ENCODE results near the gene ARID2. TPM values are rescaled to one million over a fixed set of nuclear protein-coding genes. Genes with fewer than 3 reads are reported as not detected.

Gene ARID2
- total and polyA plus RNA-seq, 2 experiments from 2014 or later = 26.5 to 54.9 TPM

DNA sequence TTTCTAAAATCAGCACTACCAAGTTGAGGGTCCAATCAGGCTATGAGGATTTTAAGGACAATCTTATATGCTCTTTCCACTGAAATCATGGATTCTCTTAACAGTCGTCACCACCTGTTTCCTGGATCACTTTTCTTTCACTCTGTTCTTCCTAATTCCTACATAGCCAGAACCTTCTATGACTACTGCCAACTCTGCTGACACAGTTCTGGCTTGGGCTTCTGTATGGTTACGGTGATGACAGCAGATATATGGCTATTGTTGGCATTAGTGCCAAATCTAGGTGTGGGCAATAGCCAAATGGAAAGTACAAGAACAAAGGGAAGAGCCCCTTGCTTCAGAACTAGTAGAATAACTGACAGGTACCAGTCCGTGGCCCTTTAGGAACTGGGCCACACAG, 124.0 kb downstream of the ARID2 start (continued):
- TF ChIP-seq, protein P1, sequence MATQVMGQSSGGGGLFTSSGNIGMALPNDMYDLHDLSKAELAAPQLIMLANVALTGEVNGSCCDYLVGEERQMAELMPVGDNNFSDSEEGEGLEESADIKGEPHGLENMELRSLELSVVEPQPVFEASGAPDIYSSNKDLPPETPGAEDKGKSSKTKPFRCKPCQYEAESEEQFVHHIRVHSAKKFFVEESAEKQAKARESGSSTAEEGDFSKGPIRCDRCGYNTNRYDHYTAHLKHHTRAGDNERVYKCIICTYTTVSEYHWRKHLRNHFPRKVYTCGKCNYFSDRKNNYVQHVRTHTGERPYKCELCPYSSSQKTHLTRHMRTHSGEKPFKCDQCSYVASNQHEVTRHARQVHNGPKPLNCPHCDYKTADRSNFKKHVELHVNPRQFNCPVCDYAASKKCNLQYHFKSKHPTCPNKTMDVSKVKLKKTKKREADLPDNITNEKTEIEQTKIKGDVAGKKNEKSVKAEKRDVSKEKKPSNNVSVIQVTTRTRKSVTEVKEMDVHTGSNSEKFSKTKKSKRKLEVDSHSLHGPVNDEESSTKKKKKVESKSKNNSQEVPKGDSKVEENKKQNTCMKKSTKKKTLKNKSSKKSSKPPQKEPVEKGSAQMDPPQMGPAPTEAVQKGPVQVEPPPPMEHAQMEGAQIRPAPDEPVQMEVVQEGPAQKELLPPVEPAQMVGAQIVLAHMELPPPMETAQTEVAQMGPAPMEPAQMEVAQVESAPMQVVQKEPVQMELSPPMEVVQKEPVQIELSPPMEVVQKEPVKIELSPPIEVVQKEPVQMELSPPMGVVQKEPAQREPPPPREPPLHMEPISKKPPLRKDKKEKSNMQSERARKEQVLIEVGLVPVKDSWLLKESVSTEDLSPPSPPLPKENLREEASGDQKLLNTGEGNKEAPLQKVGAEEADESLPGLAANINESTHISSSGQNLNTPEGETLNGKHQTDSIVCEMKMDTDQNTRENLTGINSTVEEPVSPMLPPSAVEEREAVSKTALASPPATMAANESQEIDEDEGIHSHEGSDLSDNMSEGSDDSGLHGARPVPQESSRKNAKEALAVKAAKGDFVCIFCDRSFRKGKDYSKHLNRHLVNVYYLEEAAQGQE (IDR thresholded peaks at IDR 0.05; ENCODE audit: unreplicated experiment) = no peak
- TF ChIP-seq, protein P2, sequence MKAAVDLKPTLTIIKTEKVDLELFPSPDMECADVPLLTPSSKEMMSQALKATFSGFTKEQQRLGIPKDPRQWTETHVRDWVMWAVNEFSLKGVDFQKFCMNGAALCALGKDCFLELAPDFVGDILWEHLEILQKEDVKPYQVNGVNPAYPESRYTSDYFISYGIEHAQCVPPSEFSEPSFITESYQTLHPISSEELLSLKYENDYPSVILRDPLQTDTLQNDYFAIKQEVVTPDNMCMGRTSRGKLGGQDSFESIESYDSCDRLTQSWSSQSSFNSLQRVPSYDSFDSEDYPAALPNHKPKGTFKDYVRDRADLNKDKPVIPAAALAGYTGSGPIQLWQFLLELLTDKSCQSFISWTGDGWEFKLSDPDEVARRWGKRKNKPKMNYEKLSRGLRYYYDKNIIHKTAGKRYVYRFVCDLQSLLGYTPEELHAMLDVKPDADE (IDR thresholded peaks at IDR 0.05) = no peak
- TF ChIP-seq JUNB (IDR thresholded peaks at IDR 0.05; ENCODE audit: unreplicated experiment) (no peak), CREB1 (CRISPR knock-in tag; IDR thresholded peaks at IDR 0.05; ENCODE audit: low read depth) (no peak), ZNF331 (CRISPR knock-in tag; IDR thresholded peaks at IDR 0.05; ENCODE audit: low read depth) (no peak), EZH2phosphoT487 (IDR thresholded peaks at IDR 0.05; ENCODE audit: unreplicated experiment) (no peak), POLR2AphosphoS5 (IDR thresholded peaks at IDR 0.05; ENCODE audit: low read depth) (no peak), NANOG (IDR thresholded peaks at IDR 0.05; ENCODE audit: borderline replicate concordance) (no peak)

DNA sequence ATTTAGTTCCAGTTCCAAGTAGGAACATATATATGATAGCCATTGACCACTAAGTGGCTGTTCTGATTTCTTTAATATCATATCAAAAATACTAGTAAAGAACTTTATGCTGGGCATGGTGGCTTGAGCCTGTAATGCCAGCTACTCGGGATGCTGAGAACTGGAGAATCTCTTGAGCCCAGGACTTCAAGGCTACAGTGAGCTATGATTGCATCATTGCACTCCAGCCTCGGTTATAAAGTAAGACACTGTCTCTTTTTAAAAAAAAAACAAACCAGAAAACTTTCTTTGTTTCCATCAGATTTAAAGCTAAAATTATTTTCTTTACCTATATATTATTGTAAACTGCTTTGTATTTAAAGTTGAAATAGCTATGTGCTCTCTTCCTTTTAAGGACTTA, 133.8 kb downstream of the ARID2 start:
- no peak overlapping the region for H3K4me3 Mint-ChIP-seq
- no peaks in the 10 kb centered on the region for H3K4me1 Mint-ChIP-seq
- Histone ChIP-seq H2AFZ (no peak overlapping the region), H3K4me3 (no peak overlapping the region), H3K9me2 (ENCODE audit: insufficient read depth) (no peaks in the 10 kb centered on the region), H3K79me2 (replicated peaks; ENCODE audit: insufficient read depth) (no peaks in the 10 kb centered on the region), H4K20me1 (replicated peaks; ENCODE audit: insufficient read depth) (no peaks in the 10 kb centered on the region; the same call in 1 of the 2 replicates), H3K4me1 (ENCODE audit: insufficient read depth) (no peaks in the 10 kb centered on the region), H3K27ac (ENCODE audit: low read depth) (no peak overlapping the region), H3K4me2 (no peak overlapping the region), H3K36me3 (ENCODE audit: insufficient read depth) (no peaks in the 10 kb centered on the region; the same call in 1 of the 2 replicates), H3K27me3 (ENCODE audit: insufficient read depth) (no peaks in the 10 kb centered on the region), H3F3A (replicated peaks; ENCODE audit: low read depth) (no peaks in the 10 kb centered on the region)
- H3K27me3 Mint-ChIP-seq (ENCODE audit: insufficient read depth, low read depth, poor library complexity) = no peaks in the 10 kb centered on the region
- DNase-seq (ENCODE audit: low spot score) (no peak), ATAC-seq (no peak)
- no peak overlapping the region for H3K27ac Mint-ChIP-seq
- no peaks in the 10 kb centered on the region for H3K9me3 Mint-ChIP-seq
- peaks cover 21% of the 10 kb centered on the region for H3K36me3 Mint-ChIP-seq (ENCODE audit: low read depth)
- no peak for TF ChIP-seq JUNB (IDR thresholded peaks at IDR 0.05; ENCODE audit: unreplicated experiment)
- TF ChIP-seq ZNF114 (CRISPR knock-in tag; IDR thresholded peaks at IDR 0.05) = no peak
- TF ChIP-seq, protein P3, sequence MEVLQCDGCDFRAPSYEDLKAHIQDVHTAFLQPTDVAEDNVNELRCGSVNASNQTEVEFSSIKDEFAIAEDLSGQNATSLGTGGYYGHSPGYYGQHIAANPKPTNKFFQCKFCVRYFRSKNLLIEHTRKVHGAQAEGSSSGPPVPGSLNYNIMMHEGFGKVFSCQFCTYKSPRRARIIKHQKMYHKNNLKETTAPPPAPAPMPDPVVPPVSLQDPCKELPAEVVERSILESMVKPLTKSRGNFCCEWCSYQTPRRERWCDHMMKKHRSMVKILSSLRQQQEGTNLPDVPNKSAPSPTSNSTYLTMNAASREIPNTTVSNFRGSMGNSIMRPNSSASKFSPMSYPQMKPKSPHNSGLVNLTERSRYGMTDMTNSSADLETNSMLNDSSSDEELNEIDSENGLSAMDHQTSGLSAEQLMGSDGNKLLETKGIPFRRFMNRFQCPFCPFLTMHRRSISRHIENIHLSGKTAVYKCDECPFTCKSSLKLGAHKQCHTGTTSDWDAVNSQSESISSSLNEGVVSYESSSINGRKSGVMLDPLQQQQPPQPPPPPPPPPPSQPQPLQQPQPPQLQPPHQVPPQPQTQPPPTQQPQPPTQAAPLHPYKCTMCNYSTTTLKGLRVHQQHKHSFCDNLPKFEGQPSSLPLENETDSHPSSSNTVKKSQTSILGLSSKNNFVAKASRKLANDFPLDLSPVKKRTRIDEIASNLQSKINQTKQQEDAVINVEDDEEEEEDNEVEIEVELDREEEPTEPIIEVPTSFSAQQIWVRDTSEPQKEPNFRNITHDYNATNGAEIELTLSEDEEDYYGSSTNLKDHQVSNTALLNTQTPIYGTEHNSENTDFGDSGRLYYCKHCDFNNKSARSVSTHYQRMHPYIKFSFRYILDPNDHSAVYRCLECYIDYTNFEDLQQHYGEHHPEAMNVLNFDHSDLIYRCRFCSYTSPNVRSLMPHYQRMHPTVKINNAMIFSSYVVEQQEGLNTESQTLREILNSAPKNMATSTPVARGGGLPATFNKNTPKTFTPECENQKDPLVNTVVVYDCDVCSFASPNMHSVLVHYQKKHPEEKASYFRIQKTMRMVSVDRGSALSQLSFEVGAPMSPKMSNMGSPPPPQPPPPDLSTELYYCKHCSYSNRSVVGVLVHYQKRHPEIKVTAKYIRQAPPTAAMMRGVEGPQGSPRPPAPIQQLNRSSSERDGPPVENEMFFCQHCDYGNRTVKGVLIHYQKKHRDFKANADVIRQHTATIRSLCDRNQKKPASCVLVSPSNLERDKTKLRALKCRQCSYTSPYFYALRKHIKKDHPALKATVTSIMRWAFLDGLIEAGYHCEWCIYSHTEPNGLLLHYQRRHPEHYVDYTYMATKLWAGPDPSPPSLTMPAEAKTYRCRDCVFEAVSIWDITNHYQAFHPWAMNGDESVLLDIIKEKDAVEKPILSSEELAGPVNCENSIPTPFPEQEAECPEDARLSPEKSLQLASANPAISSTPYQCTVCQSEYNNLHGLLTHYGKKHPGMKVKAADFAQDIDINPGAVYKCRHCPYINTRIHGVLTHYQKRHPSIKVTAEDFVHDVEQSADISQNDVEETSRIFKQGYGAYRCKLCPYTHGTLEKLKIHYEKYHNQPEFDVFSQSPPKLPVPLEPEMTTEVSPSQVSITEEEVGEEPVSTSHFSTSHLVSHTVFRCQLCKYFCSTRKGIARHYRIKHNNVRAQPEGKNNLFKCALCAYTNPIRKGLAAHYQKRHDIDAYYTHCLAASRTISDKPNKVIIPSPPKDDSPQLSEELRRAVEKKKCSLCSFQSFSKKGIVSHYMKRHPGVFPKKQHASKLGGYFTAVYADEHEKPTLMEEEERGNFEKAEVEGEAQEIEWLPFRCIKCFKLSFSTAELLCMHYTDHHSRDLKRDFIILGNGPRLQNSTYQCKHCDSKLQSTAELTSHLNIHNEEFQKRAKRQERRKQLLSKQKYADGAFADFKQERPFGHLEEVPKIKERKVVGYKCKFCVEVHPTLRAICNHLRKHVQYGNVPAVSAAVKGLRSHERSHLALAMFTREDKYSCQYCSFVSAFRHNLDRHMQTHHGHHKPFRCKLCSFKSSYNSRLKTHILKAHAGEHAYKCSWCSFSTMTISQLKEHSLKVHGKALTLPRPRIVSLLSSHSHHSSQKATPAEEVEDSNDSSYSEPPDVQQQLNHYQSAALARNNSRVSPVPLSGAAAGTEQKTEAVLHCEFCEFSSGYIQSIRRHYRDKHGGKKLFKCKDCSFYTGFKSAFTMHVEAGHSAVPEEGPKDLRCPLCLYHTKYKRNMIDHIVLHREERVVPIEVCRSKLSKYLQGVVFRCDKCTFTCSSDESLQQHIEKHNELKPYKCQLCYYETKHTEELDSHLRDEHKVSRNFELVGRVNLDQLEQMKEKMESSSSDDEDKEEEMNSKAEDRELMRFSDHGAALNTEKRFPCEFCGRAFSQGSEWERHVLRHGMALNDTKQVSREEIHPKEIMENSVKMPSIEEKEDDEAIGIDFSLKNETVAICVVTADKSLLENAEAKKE (CRISPR knock-in tag; IDR thresholded peaks at IDR 0.05) = no peak
- TF ChIP-seq CREB1 (CRISPR knock-in tag; IDR thresholded peaks at IDR 0.05; ENCODE audit: low read depth) = no peak
- no peak for TF ChIP-seq EZH2 (IDR thresholded peaks at IDR 0.05; ENCODE audit: low read depth, unreplicated experiment)
- TF ChIP-seq, protein P1 (IDR thresholded peaks at IDR 0.05; ENCODE audit: unreplicated experiment) = no peak
- no peak for TF ChIP-seq POLR2AphosphoS5 (IDR thresholded peaks at IDR 0.05; ENCODE audit: low read depth)
